ENCODE measurements around the gene ATPAF1.

The ATPAF1 gene

GRCh38 chr1:46650491-46650890 is 17.7 kb downstream of the ATPAF1 start:
- DNase-seq (ENCODE audit: low read depth in 2 of 2) = no peak

DNA sequence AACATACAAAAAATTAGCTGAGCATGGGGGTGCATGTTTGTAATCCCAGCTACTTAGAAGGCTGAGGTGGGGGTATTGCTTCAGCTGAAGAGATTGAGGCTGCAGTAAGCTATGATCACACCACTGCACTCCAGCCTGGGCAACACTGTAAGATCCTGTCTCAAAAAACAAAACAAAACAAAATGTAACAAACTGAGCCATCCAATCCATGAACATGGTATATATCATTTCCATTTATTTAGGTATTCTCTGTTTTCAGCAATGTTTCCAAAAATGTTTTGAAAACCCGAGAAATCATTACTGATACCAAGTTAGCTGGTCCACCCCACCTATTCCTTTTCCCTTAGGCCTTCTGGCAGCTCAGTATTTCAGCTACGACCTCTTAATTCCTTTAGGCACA is 18.4 kb downstream of the ATPAF1 start:
- no peak for DNase-seq (ENCODE audit: low read depth in 2 of 2)

- no peak for DNase-seq (ENCODE audit: low read depth in 2 of 2)
Measured at GRCh38 chr1:46647611-46648010, 20.6 kb downstream of the ATPAF1 start.

GRCh38 chr1:46646844-46647243 is 21.3 kb downstream of the ATPAF1 start:
- DNase-seq (ENCODE audit: low read depth in 2 of 2) = no peak

DNA sequence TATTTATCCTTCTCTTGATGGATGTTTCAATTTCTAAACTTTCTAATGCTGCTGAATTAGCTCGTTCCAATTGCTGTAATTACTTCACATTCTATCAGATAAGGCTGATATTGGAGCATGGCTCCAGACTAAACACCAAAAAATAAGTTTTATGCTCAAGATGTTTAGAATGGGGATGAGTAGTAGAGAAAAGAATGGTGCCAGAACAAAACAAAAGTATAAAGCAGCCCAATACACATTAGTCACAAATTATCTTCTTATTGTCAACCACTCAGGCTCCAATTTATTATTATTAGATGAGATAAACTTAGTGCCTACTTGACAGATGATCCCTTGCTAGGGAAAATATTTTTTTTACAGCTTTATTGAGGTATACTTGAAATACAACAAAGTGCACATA is 21.8 kb downstream of the ATPAF1 start:
- no peak for DNase-seq (ENCODE audit: low read depth in 2 of 2)

DNA sequence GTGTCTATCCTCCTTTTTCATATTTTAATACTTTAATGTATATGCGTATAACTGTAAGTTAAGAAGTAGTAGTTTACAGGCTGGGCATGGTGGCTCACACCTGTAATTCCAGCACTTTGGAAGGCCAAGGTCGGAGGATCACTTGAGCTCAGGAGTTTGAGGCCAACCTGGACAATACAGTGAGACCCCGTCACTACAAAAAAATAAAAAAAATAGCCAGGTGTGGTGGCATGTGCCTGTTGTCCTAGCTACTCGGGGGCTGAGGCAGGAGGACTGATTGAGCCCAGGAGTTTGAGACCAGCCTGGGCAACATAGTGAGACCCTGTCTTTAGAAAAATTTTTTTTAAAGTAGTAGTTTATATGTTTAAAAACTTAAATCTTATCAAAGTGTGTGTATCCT is 22.3 kb downstream of the ATPAF1 start:
- no peak for DNase-seq (ENCODE audit: low read depth in 2 of 2)

DNA sequence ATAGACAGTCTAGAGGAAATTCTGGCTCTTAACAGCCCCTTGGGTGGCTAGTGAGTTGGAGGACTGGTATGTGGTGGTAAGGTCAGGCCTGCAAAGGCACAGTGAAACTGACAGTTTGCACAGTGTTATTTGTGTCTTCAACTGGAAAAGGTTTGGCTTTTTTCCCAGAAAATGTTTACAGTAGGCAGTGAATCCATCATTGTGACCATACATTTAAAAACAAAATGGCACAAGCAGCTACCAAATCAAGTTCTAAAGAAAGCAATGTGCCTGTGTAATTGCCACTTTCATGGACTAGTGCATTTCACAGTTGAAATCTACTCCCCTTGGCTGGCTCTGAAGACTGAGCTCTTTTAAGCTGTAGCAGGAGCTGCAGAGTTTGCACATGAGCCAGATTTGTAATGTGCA is 24.8 kb downstream of the ATPAF1 start:
- no peak for DNase-seq (ENCODE audit: low read depth in 2 of 2)

- DNase-seq (ENCODE audit: low read depth in 2 of 2) = no peak
Measured at GRCh38 chr1:46642115-46642680, 26.0 kb downstream of the ATPAF1 start.

DNA sequence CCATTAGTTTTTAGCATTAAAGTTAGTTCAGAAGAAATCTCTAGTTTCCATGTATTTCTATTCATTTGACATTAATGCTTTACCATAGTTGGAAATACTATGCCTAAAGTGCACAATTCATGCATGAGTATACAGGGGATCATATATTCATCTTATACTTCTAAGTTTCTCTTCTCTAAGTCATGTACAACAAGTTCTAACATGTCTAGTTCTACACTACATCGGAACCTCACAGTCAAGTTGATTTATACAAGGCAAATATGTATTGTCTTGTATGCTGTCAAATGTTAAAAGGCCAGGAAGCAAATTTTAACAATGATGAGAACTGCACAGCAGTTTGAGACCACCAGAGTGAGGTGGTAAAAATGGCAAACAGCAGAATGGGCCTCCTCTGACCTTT is 28.6 kb downstream of the ATPAF1 start:
- DNase-seq (ENCODE audit: low read depth in 2 of 2) = no peak

DNA sequence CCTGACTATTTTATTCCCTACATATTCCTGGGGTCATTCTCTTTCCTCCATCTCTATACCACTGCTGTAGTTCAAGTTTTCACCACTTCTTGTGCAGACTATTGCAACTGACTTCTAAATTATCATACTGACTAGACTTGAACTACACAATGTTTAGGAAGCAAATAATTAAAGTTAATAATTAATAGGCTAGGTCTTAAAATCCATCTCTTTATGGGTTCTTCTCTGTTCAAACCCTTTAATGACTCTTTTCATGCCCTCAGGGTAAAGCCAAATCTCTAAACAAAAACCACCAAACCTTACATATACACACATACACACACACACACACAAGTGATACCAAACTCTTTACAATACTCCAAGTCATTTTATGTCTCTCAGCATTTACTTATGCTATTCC is 29.2 kb downstream of the ATPAF1 start:
- no peak for DNase-seq (ENCODE audit: low read depth in 2 of 2)

- DNase-seq (ENCODE audit: low read depth in 2 of 2) = no peak
Measured at GRCh38 chr1:46637444-46638083, 30.6 kb downstream of the ATPAF1 start.

DNA sequence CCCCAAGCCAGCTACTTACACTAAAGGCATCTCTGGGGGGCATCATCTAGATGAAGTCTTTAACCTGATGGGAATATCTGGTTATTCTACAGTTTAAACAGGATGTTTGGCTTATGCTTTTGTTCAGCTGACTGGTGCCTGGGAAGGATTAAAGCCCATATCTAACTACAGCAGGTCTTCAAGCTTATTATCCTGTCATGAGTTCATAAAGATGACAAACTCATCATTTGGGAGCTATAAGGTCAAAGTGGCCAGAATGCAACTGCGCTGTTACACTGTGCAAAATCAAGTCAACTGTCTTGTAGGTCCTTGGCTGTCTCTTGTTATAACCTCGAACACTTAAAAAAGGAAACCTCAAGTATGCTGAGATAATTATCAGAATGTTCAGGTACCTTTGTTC is 33.0 kb downstream of the ATPAF1 start:
- no peak for DNase-seq (ENCODE audit: low read depth in 2 of 2)

- DNase-seq (ENCODE audit: low read depth in 2 of 2) = no peak
Measured at GRCh38 chr1:46630719-46631118, 37.4 kb downstream of the ATPAF1 start.

DNA sequence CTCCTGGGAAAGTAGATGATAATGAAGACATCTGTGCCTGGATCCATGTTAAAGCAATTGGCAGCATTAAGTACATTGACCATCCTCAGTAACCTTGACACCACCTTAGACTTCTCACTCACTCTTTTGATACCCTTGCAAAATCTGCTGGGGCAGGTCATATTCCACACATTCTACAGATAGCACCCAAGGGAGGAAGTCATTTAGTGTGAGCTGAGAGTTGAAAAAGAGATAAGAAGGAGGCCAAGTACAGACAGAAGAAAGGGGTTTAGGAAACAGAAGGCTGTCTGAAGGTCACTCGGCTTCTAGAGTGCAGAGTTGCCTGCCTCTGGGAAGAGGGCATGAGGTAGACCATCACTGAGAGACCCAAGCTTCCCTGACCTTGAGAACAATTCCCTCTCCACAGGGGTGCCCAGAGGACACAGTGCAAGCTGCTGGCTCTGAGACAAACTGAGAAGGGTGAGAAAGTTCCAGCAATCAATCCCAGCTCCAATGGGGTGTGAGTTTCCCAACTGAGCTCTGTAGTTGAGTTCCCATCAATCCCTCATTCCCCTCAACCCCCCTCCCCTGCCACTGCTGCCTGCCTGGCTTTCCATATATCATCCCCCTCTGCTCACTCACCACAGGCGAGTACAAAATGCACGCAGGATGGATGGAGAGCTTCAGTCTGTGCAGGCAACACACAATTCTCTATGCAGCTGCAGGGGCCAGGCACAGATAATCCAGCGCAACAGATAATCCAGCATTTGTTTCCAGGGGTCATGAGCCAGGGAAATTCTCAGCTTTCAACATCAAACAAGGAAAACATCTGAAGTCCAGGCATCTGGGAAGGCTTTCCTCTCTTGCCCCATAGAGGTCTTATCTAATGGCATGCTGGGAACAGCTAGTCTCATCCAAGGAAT is 44.2 kb downstream of the ATPAF1 start:
- DNase-seq (ENCODE audit: low read depth in 2 of 2) = no peak

DNA sequence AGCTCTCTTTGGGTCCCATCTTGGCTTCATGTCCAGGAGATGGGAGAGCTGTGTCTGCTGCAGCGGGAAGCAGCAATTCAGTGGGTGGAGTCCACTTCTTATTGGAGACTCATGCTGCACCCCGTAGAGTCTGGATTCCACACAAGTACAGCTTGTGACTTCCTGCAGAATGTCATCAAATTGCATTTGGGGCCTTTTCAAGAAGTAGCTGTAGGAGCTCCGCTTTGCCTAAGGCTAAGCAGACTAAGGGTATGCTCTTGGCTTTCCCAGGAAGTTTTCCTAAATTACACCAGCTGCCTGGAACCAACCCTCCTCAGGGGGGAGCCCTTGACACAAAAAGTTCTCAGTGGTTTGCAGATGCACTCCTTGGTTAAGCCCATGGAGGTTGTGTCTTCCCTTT is 45.8 kb downstream of the ATPAF1 start:
- no peak for DNase-seq (ENCODE audit: low read depth in 2 of 2)

GRCh38 chr1:46621930-46622329 is 46.2 kb downstream of the ATPAF1 start:
- no peak for DNase-seq (ENCODE audit: low read depth in 2 of 2)

- no peak for DNase-seq (ENCODE audit: low read depth in 2 of 2)
Measured at GRCh38 chr1:46619656-46620258, 48.4 kb downstream of the ATPAF1 start.

GRCh38 chr1:46618754-46619415 is 49.3 kb downstream of the ATPAF1 start:
- DNase-seq (ENCODE audit: low read depth in 2 of 2) = no peak

GRCh38 chr1:46617833-46618232 is 50.3 kb downstream of the ATPAF1 start:
- no peak for DNase-seq (ENCODE audit: low read depth in 2 of 2)

DNA sequence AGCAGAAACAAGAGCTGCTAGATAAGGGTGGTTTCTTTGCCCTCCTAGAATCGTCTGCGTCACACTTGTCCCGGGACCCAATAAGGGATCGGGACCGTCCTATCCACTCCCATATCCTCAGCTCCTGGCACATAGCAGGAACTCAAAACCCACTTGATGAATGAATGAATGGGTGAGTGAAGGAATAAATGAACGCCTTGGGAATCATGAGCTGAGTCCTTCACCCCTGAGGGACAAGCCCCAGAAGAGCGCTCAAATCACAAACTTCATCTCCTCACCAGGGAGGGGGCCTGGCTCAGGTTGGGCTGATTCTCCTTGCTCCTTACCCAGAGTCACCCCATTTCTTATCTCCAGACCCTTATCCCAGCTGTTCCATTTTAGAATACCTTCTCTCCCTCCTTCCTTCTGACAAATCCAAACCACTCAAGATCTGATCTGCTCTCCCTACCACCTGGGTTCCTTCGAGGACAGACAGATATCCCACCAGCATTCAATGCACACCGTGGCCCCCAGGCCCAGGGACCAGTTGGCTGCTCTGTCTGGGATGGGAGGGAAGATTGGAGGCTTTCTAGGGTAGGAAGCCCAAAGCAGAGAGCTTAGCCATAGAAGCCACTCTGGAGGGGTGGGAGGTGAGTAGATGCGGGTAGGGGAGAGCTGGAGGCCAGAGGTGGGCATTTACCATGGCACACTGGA is 50.9 kb downstream of the ATPAF1 start:
- no peak for DNase-seq (ENCODE audit: low read depth in 2 of 2)
